HepG2 (cell line): ENCODE data around the gene CREBBP. TPM values are rescaled to one million over a fixed set of nuclear protein-coding genes. Genes with fewer than 3 reads are reported as not detected.

Experiments used
- ARID3A ChIP-seq: IDR thresholded peaks from 2 replicates; pipeline ENCODE4 v1.6.1; 2012; ENCODE audit warnings: low read depth, low read length, improper control_type of control experiment
- ASH2L ChIP-seq: fragments of 300-600, 200-600 bp; sonication (generic); IDR thresholded peaks from 2 replicates; pipeline ENCODE4 v1.7.0; 2017; ENCODE audit warnings: low read depth, mild to moderate bottlenecking, moderate library complexity, mixed read lengths, low read length; ENCODE audit not compliant: insufficient read length
- DNMT1 ChIP-seq: sonication (generic); formaldehyde crosslinking; IDR thresholded peaks from 2 replicates; pipeline ENCODE4 v1.5.1; 2020; ENCODE audit warnings: mild to moderate bottlenecking, missing genetic modification reagents
- ERF ChIP-seq: IDR thresholded peaks from 2 replicates; pipeline ENCODE4 v1.6.1; 2018; ENCODE audit warnings: missing biosample characterization, missing genetic modification reagents
- GABPB1 ChIP-seq: IDR thresholded peaks from 2 replicates; pipeline ENCODE4 v1.6.1; 2016; ENCODE audit warnings: mild to moderate bottlenecking, missing genetic modification reagents, moderate library complexity, missing compliant biosample characterization
- HMGXB4 ChIP-seq, 2 experiments: sonication (generic) in 1 of 2; formaldehyde crosslinking in 1 of 2; IDR thresholded peaks; 2 replicates each; pipeline versions ENCODE4 v1.4.0 to v1.6.1; 2018 to 2020; ENCODE audit warnings: missing genetic modification reagents in 2 of 2, borderline replicate concordance in 1 of 2, low read depth in 1 of 2, mild to moderate bottlenecking in 1 of 2, missing biosample characterization in 1 of 2
- JUND ChIP-seq: sonication (generic); formaldehyde crosslinking; IDR thresholded peaks from 2 replicates; pipeline ENCODE4 v1.8.0; 2022; ENCODE audit warnings: mild to moderate bottlenecking, missing genetic modification reagents
- KAT7 ChIP-seq: IDR thresholded peaks from 2 replicates; pipeline ENCODE4 v1.6.1; 2018; ENCODE audit warnings: borderline replicate concordance, missing compliant biosample characterization
- MED8 ChIP-seq: sonication (generic); formaldehyde crosslinking; IDR thresholded peaks from 2 replicates; pipeline ENCODE4 v1.8.1; 2023; ENCODE audit warnings: mild to moderate bottlenecking, missing genetic modification reagents; ENCODE audit not compliant: insufficient replicate concordance
- PAWR ChIP-seq: sonication (generic); formaldehyde crosslinking; IDR thresholded peaks from 2 replicates; pipeline ENCODE4 v1.4.0; 2020; ENCODE audit warnings: missing genetic modification reagents, mild to moderate bottlenecking, borderline replicate concordance
- POLR2AphosphoS5 ChIP-seq: IDR thresholded peaks from 2 replicates; pipeline ENCODE4 v1.6.1; 2012; ENCODE audit warnings: low read depth, low read length
- POLR2G ChIP-seq: fragments of 200-400 bp; formaldehyde crosslinking; IDR thresholded peaks from 2 replicates; pipeline ENCODE4 v1.6.1; 2018; ENCODE audit warnings: mild to moderate bottlenecking, low read depth, low read length, moderate library complexity
- RNF2 ChIP-seq: fragments of 450-650 bp; conservative IDR thresholded peaks from 2 replicates; pipeline ENCODE4 v1.6.1; 2016; ENCODE audit warnings: low read depth
- SOX6 ChIP-seq, 2 experiments: fragments of 450-650 bp in 1 of 2; sonication (generic) in 1 of 2; formaldehyde crosslinking in 1 of 2; IDR thresholded peaks; 2 replicates each; pipeline versions ENCODE4 v1.4.0 to v1.6.1; 2017 to 2020; ENCODE audit warnings: antibody characterized with exemption in 1 of 2, mild to moderate bottlenecking in 1 of 2, missing genetic modification reagents in 1 of 2
- SUZ12 ChIP-seq: fragments of 150-350 bp; IDR thresholded peaks from 2 replicates; pipeline ENCODE4 v1.6.1; 2014; ENCODE audit warnings: low read depth, low read length
- TAF1 ChIP-seq: sonication (generic); formaldehyde crosslinking; IDR thresholded peaks from 2 replicates; pipeline ENCODE4 v1.4.0; 2020; ENCODE audit warnings: missing genetic modification reagents
- ZBTB1 ChIP-seq: sonication (generic); formaldehyde crosslinking; IDR thresholded peaks from 2 replicates; pipeline ENCODE4 v1.4.0; 2020; ENCODE audit warnings: missing genetic modification reagents, borderline replicate concordance
- ZGPAT ChIP-seq: IDR thresholded peaks from 2 replicates; pipeline ENCODE4 v1.6.1; 2016; ENCODE audit warnings: mild to moderate bottlenecking
- ZIK1 ChIP-seq: sonication (generic); formaldehyde crosslinking; IDR thresholded peaks from 2 replicates; pipeline ENCODE4 v1.5.0; 2020; ENCODE audit warnings: mild to moderate bottlenecking, low read depth, missing genetic modification reagents, borderline replicate concordance
- ZMYM3 ChIP-seq: sonication (generic); formaldehyde crosslinking; IDR thresholded peaks from 2 replicates; pipeline ENCODE4 v1.5.1; 2020; ENCODE audit warnings: mild to moderate bottlenecking, missing genetic modification reagents
- ZNF121 ChIP-seq: sonication (generic); formaldehyde crosslinking; IDR thresholded peaks from 2 replicates; pipeline ENCODE4 v1.5.0; 2020; ENCODE audit warnings: mild to moderate bottlenecking, missing genetic modification reagents
- ZNF567 ChIP-seq: sonication (generic); formaldehyde crosslinking; IDR thresholded peaks from 2 replicates; pipeline ENCODE4 v1.8.1; 2023; ENCODE audit warnings: mild to moderate bottlenecking, missing genetic modification reagents, borderline replicate concordance
- ZNF773 ChIP-seq: sonication (generic); formaldehyde crosslinking; IDR thresholded peaks from 2 replicates; pipeline ENCODE4 v1.4.0; 2020; ENCODE audit warnings: missing genetic modification reagents, borderline replicate concordance
- ZSCAN21 ChIP-seq: sonication (generic); formaldehyde crosslinking; IDR thresholded peaks from 2 replicates; pipeline ENCODE4 v1.8.0; 2022; ENCODE audit warnings: mild to moderate bottlenecking, missing genetic modification reagents, moderate library complexity, borderline replicate concordance
- polyA plus RNA-seq, 8 experiments: library from polyadenylated mRNA; depleted of rRNA in 3 of 8; stranded (reverse) in 7 of 8; unstranded in 1 of 8; fragments of >200 nt; fragmentation: Illumina TruSeq in 4 of 8; extraction: Trizol in 4 of 8; gene quantifications; 2 replicates each; pipeline versions ENCODE4 v1.2.1 to v1.2.3, GENCODE V29; 2011 to 2016; ENCODE audit warnings: low read depth in 4 of 8, missing spikeins in 1 of 8, mixed read lengths in 1 of 8; ENCODE audit not compliant: insufficient read depth in 1 of 8
- total RNA-seq, 5 experiments: library from RNA; depleted of rRNA; stranded (reverse); fragments of >200 nt; fragmentation: Illumina TruSeq; extraction: Trizol; gene quantifications; 2 replicates each; pipeline ENCODE4 v1.2.3, GENCODE V29; 2016; ENCODE audit warnings: low read depth in 1 of 5

Gene CREBBP
- total and polyA plus RNA-seq, 2 of the 13 experiments (the other 11 are each of a cell fraction or from before 2014, with no cell fraction given) = 5.3 to 10.4 TPM

- TF ChIP-seq HMGXB4 (CRISPR knock-in tag; IDR thresholded peaks at IDR 0.05; ENCODE audit: borderline replicate concordance in 1 of 2, low read depth in 1 of 2) (peak in 1 of 2 experiments; percentile 43; a peak in 1 of 4 replicates), DNMT1 (no peak), ZGPAT (CRISPR knock-in tag) (no peak), ZNF121 (0 out of 2 replicates have a peak, but pooled peaks have one; percentile 21), ZNF773 (peak; percentile 74; the same call in 1 of the 2 replicates), ASH2L (peak; percentile 43), POLR2AphosphoS5 (peak; percentile 76), POLR2G (peak; percentile 79), SOX6 (IDR thresholded peaks at IDR 0.05) (no peak), SOX6 (CRISPR knock-in tag; IDR thresholded peaks at IDR 0.05) (no peak), JUND (no peak), ZIK1 (no peak), MED8 (peak; percentile 42), RNF2 (0 out of 2 replicates have a peak, but pooled peaks have one; percentile 52), ZMYM3 (CRISPR knock-in tag) (peak; percentile 68; the same call in 1 of the 2 replicates), ARID3A (peak; percentile 49; the same call in 1 of the 2 replicates), ZSCAN21 (no peak), ZBTB1 (CRISPR knock-in tag) (no peak), PAWR (no peak), ERF (peak; percentile 68), GABPB1 (peak; percentile 31; the same call in 1 of the 2 replicates), SUZ12 (no peak), TAF1 (CRISPR knock-in tag) (peak; percentile 64; the same call in 1 of the 2 replicates), ZNF567 (CRISPR knock-in tag) (0 out of 2 replicates have a peak, but pooled peaks have one; percentile 30), KAT7 (CRISPR knock-in tag) (0 out of 2 replicates have a peak, but pooled peaks have one; percentile 33)
Observed at GRCh38 chr16:3880623-3881498, at the start of gene CREBBP (continued).
